Thoracic aorta (tissue), 2 donors: ENCODE results near the gene SLC9A4. TPM values are rescaled to one million over a fixed set of nuclear protein-coding genes. Genes with fewer than 3 reads are reported as not detected.

Source experiments
- ATAC-seq: fragments of 150-250 bp; one replicate; pipeline ENCODE4 v1.8.0; 2017; ENCODE audit warnings: low read depth; ENCODE audit not compliant: insufficient number of reproducible peaks, low FRiP score
- DNase-seq: peaks from one replicate; pipeline ENCODE4 v3.0.0-alpha.2; 2020; ENCODE audit warnings: low spot score
- H3K27ac ChIP-seq, 2 donors: fragments of 200-600 bp; sonication (generic); 1 replicate in 1 of 2; 2 replicates in 1 of 2; pipeline ENCODE4 v1.5.1; 2016; ENCODE audit warnings: mild to moderate bottlenecking in 2 of 2, moderate library complexity in 2 of 2
- H3K27me3 ChIP-seq: fragments of 200-600 bp; sonication (generic); replicated peaks from 2 replicates; pipeline ENCODE4 v1.6.0; 2016; ENCODE audit warnings: mild to moderate bottlenecking; ENCODE audit not compliant: insufficient read depth
- H3K36me3 ChIP-seq: fragments of 200-600 bp; sonication (generic); one replicate; pipeline ENCODE4 v1.5.1; 2016
- H3K4me1 ChIP-seq, 2 donors: fragments of 200-600 bp; sonication (generic); 1 replicate in 1 of 2; 2 replicates in 1 of 2; pipeline versions ENCODE4 v1.5.1 to v1.6.0; 2016; ENCODE audit warnings: low read depth in 2 of 2, mild to moderate bottlenecking in 1 of 2; ENCODE audit not compliant: control insufficient read depth in 1 of 2
- H3K4me3 ChIP-seq: fragments of 200-600 bp; sonication (generic); 2 replicates; pipeline ENCODE4 v1.5.1; 2016; ENCODE audit warnings: mild to moderate bottlenecking
- H3K9me3 ChIP-seq: fragments of 200-600 bp; sonication (generic); 2 replicates; pipeline ENCODE4 v1.5.1; 2016
- total RNA-seq, 2 donors: library from RNA; depleted of rRNA; stranded (reverse); fragments of >200 nt; gene quantifications; one replicate each; pipeline versions ENCODE4 v1.1.0 to v1.2.3, GENCODE V29; 2016
- TF ChIP-seq, protein P1 (sequence below): fragments of 200-600 bp; sonication (generic); IDR thresholded peaks from one replicate; pipeline ENCODE4 v1.5.1; 2019; ENCODE audit warnings: antibody characterized with exemption

The SLC9A4 gene
- total RNA-seq, 2 donors from 2014 or later: 1.4 TPM; not detected in 1

DNA sequence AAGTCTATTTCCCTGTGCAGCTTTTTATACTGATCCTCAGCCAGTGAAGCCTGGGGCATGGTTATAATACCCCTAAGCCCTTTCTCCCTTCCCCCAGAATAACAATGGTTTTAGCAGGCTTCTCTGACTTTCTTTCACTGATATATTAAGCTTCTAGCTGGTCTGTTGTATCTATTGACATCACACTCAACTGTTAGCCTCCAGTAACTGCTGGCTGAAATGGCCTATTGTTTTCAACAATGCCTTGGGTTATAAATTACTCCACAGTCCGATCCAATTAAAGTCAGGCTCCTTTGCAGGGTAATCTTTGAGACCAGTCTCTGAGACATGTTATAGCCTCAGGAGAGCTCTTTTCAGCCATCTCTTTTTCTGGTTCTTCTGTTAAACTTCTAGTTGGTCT lies 2.9 kb upstream of the SLC9A4 start:
- no peak overlapping the region for H3K4me3 ChIP-seq
- no peaks in the 10 kb centered on the region for H3K4me1 ChIP-seq
- H3K9me3 ChIP-seq: peaks cover 3% of the 10 kb centered on the region
- ATAC-seq: no peak
- H3K27me3 ChIP-seq: no peaks in the 10 kb centered on the region
- H3K27ac ChIP-seq: no peak overlapping the region
- H3K36me3 ChIP-seq: no peaks in the 10 kb centered on the region
- no peak for DNase-seq
- TF ChIP-seq, protein P1, sequence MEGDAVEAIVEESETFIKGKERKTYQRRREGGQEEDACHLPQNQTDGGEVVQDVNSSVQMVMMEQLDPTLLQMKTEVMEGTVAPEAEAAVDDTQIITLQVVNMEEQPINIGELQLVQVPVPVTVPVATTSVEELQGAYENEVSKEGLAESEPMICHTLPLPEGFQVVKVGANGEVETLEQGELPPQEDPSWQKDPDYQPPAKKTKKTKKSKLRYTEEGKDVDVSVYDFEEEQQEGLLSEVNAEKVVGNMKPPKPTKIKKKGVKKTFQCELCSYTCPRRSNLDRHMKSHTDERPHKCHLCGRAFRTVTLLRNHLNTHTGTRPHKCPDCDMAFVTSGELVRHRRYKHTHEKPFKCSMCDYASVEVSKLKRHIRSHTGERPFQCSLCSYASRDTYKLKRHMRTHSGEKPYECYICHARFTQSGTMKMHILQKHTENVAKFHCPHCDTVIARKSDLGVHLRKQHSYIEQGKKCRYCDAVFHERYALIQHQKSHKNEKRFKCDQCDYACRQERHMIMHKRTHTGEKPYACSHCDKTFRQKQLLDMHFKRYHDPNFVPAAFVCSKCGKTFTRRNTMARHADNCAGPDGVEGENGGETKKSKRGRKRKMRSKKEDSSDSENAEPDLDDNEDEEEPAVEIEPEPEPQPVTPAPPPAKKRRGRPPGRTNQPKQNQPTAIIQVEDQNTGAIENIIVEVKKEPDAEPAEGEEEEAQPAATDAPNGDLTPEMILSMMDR: no peak

DNA sequence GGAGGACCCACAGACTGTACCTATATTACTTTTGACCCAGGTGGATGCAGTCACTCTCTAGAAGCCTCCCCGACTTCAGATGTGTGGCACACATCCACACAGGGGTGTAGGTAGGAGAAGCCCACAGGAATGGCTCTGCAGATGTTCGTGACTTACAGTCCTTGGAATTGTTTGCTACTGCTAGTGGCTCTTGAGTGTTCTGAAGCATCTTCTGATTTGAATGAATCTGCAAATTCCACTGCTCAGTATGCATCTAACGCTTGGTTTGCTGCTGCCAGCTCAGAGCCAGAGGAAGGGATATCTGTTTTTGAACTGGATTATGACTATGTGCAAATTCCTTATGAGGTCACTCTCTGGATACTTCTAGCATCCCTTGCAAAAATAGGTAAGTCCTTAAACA lies 605 bp downstream of the SLC9A4 start:
- H3K9me3 ChIP-seq: peaks cover 3% of the 10 kb centered on the region
- H3K4me1 ChIP-seq: no peaks in the 10 kb centered on the region
- DNase-seq (no peak), ATAC-seq (no peak)
- H3K27me3 ChIP-seq: no peaks in the 10 kb centered on the region
- H3K27ac ChIP-seq: no peak overlapping the region
- H3K36me3 ChIP-seq: no peaks in the 10 kb centered on the region
- H3K4me3 ChIP-seq: no peak overlapping the region
- TF ChIP-seq, protein P1: no peak

GRCh38 chr2:102474785-102475184 lies 1.8 kb downstream of the SLC9A4 start:
- TF ChIP-seq, protein P1: no peak
- no peaks in the 10 kb centered on the region for H3K36me3 ChIP-seq
- DNase-seq: no peak

GRCh38 chr2:102478686-102479470 lies 5.9 kb downstream of the SLC9A4 start:
- Histone ChIP-seq H3K4me3 (no peak overlapping the region), H3K27me3 (no peaks in the 10 kb centered on the region), H3K9me3 (no peaks in the 10 kb centered on the region), H3K27ac (no peak overlapping the region), H3K36me3 (no peaks in the 10 kb centered on the region), H3K4me1 (no peaks in the 10 kb centered on the region)
- DNase-seq: no peak
- no peak for ATAC-seq
- TF ChIP-seq, protein P1: no peak

More at GRCh38 chr2:102474785-102475184, 1.8 kb downstream of the SLC9A4 start:
- H3K4me1 ChIP-seq: no peaks in the 10 kb centered on the region
- H3K27me3 ChIP-seq: no peaks in the 10 kb centered on the region
- H3K9me3 ChIP-seq: no peaks in the 10 kb centered on the region
- H3K4me3 ChIP-seq: no peak overlapping the region
- no peak for ATAC-seq
- no peak overlapping the region for H3K27ac ChIP-seq

GRCh38 chr2:102480285-102481195 lies 7.5 kb downstream of the SLC9A4 start:
- ATAC-seq (no peak), DNase-seq (no peak)
- no peak overlapping the region for H3K27ac ChIP-seq
- H3K4me1 ChIP-seq: no peaks in the 10 kb centered on the region
- no peaks in the 10 kb centered on the region for H3K27me3 ChIP-seq
- TF ChIP-seq, protein P1: no peak
- no peaks in the 10 kb centered on the region for H3K36me3 ChIP-seq
- H3K4me3 ChIP-seq: no peak overlapping the region
- H3K9me3 ChIP-seq: no peaks in the 10 kb centered on the region
